Ascending aorta (tissue), 2 donors: ENCODE data around the gene GRIA4. TPM values are rescaled to one million over a fixed set of nuclear protein-coding genes. Genes with fewer than 3 reads are reported as not detected.

Source experiments
- DNase-seq, 2 donors: peaks; one replicate each; pipeline ENCODE4 v3.0.0-alpha.2; 2019; ENCODE audit warnings: low spot score in 2 of 2
- H3K27ac ChIP-seq, 2 donors: fragments of 200-600 bp; sonication (generic); one replicate each; pipeline ENCODE4 v1.5.1; 2016 to 2017; ENCODE audit warnings: mild to moderate bottlenecking in 1 of 2
- H3K27me3 ChIP-seq: fragments of 200-600 bp; sonication (generic); one replicate; pipeline ENCODE4 v1.5.1; 2017
- H3K36me3 ChIP-seq, 2 donors: fragments of 200-600 bp; sonication (generic); one replicate each; pipeline ENCODE4 v1.5.1; 2016
- H3K4me1 ChIP-seq, 2 donors: fragments of 200-600 bp; sonication (generic); one replicate each; pipeline ENCODE4 v1.5.1; 2016 to 2017; ENCODE audit warnings: mild to moderate bottlenecking in 1 of 2
- H3K4me3 ChIP-seq, 2 donors: fragments of 200-600 bp; sonication (generic); one replicate each; pipeline ENCODE4 v1.5.1; 2016 to 2017; ENCODE audit warnings: mild to moderate bottlenecking in 1 of 2
- H3K9me3 ChIP-seq, 2 donors: fragments of 200-600 bp; sonication (generic); one replicate each; pipeline ENCODE4 v1.5.1; 2016
- intact Hi-C: fragments of 100-400 bp; cut with DNase I; formaldehyde crosslinking; loops from one replicate; pipeline ENCODE4 v1.15.1; 2023
- total RNA-seq: library from RNA; depleted of rRNA; stranded (reverse); fragments of >200 nt; gene quantifications from one replicate; pipeline ENCODE4 v1.1.0, GENCODE V29; 2016
- TF ChIP-seq, protein P1 (sequence below), 3 experiments: fragments of 200-600 bp in 2 of 3; fragments of 450-650 bp in 1 of 3; sonication (generic) in 2 of 3; IDR thresholded peaks; one replicate each; pipeline ENCODE4 v1.5.1; 2016 to 2019; ENCODE audit warnings: antibody characterized with exemption in 3 of 3, mild to moderate bottlenecking in 1 of 3, moderate library complexity in 1 of 3

The GRIA4 gene
- total RNA-seq, 1 donor from 2014 or later = not detected

DNA sequence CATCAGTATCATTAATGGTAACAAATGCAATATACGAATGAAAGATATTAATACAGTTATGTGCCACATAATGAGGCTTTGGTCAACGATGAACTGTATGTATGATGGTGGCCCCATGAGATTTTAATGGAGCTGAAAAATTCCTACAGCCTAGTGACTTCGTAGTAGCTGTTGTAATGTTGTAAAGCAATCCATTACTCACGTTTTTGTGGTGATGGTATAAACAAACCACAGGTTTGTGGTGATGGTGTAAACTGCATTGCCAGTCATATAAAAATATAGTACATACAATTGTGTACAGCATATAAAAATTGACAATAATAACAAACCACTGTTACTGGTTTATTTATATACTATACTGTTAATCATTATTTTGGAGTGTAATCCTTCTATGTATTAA lies 27.4 kb upstream of the GRIA4 start:
- H3K4me1 ChIP-seq = no peaks in the 10 kb centered on the region
- no peak overlapping the region for H3K27ac ChIP-seq
- intact Hi-C loops = no loop called here
- no peaks in the 10 kb centered on the region for H3K27me3 ChIP-seq
- DNase-seq = no peak
- no peak overlapping the region for H3K4me3 ChIP-seq
- no peaks in the 10 kb centered on the region for H3K36me3 ChIP-seq
- TF ChIP-seq, protein P1, sequence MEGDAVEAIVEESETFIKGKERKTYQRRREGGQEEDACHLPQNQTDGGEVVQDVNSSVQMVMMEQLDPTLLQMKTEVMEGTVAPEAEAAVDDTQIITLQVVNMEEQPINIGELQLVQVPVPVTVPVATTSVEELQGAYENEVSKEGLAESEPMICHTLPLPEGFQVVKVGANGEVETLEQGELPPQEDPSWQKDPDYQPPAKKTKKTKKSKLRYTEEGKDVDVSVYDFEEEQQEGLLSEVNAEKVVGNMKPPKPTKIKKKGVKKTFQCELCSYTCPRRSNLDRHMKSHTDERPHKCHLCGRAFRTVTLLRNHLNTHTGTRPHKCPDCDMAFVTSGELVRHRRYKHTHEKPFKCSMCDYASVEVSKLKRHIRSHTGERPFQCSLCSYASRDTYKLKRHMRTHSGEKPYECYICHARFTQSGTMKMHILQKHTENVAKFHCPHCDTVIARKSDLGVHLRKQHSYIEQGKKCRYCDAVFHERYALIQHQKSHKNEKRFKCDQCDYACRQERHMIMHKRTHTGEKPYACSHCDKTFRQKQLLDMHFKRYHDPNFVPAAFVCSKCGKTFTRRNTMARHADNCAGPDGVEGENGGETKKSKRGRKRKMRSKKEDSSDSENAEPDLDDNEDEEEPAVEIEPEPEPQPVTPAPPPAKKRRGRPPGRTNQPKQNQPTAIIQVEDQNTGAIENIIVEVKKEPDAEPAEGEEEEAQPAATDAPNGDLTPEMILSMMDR (IDR thresholded peaks at IDR 0.05) = no peak
- no peaks in the 10 kb centered on the region for H3K9me3 ChIP-seq

DNA sequence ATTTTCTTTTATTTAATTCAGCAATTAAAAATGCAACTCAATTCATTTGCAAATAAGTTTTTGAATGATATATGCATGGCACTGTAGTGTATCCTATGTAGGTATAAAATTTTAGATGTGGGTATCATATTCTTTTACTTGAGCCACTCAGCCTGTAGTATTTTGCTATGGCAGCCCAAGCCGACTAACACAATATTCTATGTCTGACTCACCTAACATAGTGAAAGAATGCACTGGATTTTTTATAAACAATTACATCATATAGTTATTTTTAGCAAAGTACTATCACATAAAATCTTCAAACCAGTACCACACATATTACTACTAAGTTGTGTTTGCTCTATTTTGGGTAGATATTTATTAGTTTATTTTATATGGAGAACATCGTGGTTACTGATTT lies 21.9 kb upstream of the GRIA4 start:
- Histone ChIP-seq H3K9me3 (no peaks in the 10 kb centered on the region), H3K27me3 (no peaks in the 10 kb centered on the region), H3K4me3 (no peak overlapping the region), H3K27ac (no peak overlapping the region), H3K36me3 (no peaks in the 10 kb centered on the region), H3K4me1 (no peaks in the 10 kb centered on the region)
- DNase-seq = no peak
- intact Hi-C loops = no loop called here
- TF ChIP-seq, protein P1 (IDR thresholded peaks at IDR 0.05) = no peak

DNA sequence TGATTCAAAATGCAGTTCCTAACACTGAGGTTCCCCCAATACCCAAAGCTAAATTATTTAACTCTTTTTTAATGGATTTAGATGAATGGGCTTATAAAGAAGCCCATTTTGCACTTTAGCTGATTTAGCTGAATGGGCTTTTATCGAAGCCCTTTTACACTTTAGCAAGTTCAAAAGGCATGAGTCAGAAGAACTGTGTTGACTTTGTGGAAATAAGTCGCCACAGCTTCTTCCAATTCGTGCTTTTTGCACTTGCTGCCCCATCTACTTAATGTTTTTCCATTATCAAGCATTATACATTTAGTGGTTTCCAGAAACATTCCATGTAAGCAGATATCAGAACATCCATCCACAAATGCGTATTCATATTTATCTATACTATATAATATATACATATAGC lies 20.5 kb upstream of the GRIA4 start:
- H3K36me3 ChIP-seq = no peaks in the 10 kb centered on the region
- no peaks in the 10 kb centered on the region for H3K27me3 ChIP-seq
- H3K4me1 ChIP-seq = no peaks in the 10 kb centered on the region
- TF ChIP-seq, protein P1 (IDR thresholded peaks at IDR 0.05) = no peak
- H3K4me3 ChIP-seq = no peak overlapping the region
- no peak overlapping the region for H3K27ac ChIP-seq
- intact Hi-C loops = no loop called here
- DNase-seq = no peak
- H3K9me3 ChIP-seq = no peaks in the 10 kb centered on the region

DNA sequence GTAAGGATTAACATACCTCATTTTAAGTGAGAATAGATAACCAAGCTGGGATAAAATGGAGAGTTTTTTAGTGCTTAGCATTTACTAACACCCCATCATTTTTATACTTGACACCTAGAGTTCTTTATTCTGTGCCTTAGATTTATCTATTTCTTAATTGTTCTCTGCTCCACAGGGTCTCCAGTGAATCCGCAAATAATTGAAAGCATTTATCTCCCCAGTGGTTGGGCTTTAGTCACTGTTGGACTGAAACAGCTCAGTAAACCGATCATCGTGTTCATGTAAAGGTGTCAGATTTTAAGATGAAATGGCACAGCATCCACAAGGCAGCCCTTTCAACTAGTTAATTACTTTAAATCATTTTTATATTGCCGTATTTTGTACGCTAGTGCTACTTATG lies 17.8 kb upstream of the GRIA4 start:
- intact Hi-C loops = no loop called here
- Histone ChIP-seq H3K9me3 (no peaks in the 10 kb centered on the region), H3K36me3 (no peaks in the 10 kb centered on the region), H3K4me3 (no peak overlapping the region), H3K27me3 (no peaks in the 10 kb centered on the region), H3K4me1 (no peaks in the 10 kb centered on the region), H3K27ac (no peak overlapping the region)
- TF ChIP-seq, protein P1 (IDR thresholded peaks at IDR 0.05) = no peak
- DNase-seq = no peak

DNA sequence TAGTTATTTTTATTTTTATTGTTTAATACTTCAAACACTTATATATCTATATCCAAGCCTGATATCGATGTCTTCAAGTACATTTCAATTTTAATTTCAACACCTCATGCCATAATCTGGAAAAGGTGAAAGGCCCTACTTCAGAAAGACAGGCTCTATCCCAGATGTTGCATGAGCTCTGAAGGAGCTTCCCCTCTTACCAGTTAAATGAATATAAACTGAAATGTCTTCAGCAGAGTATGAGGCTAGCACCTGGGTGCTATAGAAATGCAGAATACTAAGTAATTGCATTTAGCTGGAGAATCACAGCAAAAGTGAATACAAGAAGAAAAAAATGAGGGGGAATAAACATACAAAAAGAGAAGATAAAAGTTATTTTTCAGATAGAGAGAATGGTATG lies 11.5 kb upstream of the GRIA4 start:
- DNase-seq = no peak
- Histone ChIP-seq H3K27ac (no peak overlapping the region), H3K36me3 (no peaks in the 10 kb centered on the region), H3K4me3 (no peak overlapping the region), H3K4me1 (no peaks in the 10 kb centered on the region), H3K27me3 (no peaks in the 10 kb centered on the region), H3K9me3 (no peaks in the 10 kb centered on the region)
- intact Hi-C loops = no loop called here
- TF ChIP-seq, protein P1 (IDR thresholded peaks at IDR 0.05) = no peak

DNA sequence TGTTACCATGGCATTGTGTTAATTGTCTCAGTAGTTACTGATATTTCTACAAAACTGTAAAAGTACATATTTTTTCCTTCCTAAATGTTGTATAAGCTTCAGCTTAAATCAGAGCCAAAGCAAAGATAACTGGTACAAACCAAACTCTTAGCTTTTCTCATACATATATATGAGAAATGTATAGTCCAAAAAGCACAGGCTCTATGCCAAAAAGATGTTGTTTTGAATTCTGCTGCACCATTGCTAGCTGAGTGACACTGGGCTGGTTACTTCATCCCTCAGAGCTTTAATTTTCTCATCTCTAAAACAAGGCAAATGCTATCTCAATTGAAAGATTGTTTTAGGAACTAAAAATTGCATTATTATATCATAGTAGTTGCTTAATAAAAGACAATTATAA lies 6.7 kb upstream of the GRIA4 start:
- no peak overlapping the region for H3K4me3 ChIP-seq
- H3K4me1 ChIP-seq = no peaks in the 10 kb centered on the region
- no peaks in the 10 kb centered on the region for H3K27me3 ChIP-seq
- H3K36me3 ChIP-seq = no peaks in the 10 kb centered on the region
- no peaks in the 10 kb centered on the region for H3K9me3 ChIP-seq
- H3K27ac ChIP-seq = no peak overlapping the region
- DNase-seq = no peak
- TF ChIP-seq, protein P1 (IDR thresholded peaks at IDR 0.05) = no peak
- intact Hi-C loops = no loop called here
